Liver (tissue), 9 donors: Measurements from ENCODE around the gene C11orf21. TPM values are rescaled to one million over a fixed set of nuclear protein-coding genes. Genes with fewer than 3 reads are reported as not detected.

Source experiments
- DNase-seq: peaks from one replicate; pipeline ENCODE4 v3.0.0-alpha.2; 2017; ENCODE audit warnings: low spot score
- H3K27ac ChIP-seq, 2 donors: one replicate each; pipeline ENCODE4 v1.7.0; 2013; ENCODE audit warnings: inconsistent platforms in 2 of 2, low read length in 2 of 2, control low read depth in 1 of 2, low read depth in 1 of 2, mild to moderate bottlenecking in 1 of 2
- H3K27me3 ChIP-seq, 4 donors: one replicate each; pipeline versions ENCODE4 v1.6.1 to v1.7.0; 2013; ENCODE audit warnings: low read length in 3 of 4, inconsistent platforms in 1 of 4, mild to moderate bottlenecking in 1 of 4, moderate library complexity in 1 of 4; ENCODE audit not compliant: control insufficient read depth in 4 of 4, insufficient read depth in 4 of 4
- H3K36me3 ChIP-seq, 4 donors: one replicate each; pipeline versions ENCODE4 v1.6.1 to v1.7.0; 2013; ENCODE audit warnings: low read length in 3 of 4, mild to moderate bottlenecking in 3 of 4, low read depth in 1 of 4, moderate library complexity in 1 of 4; ENCODE audit not compliant: control insufficient read depth in 4 of 4, insufficient read depth in 3 of 4
- H3K4me1 ChIP-seq, 4 donors: one replicate each; pipeline versions ENCODE4 v1.6.1 to v1.7.0; 2013; ENCODE audit warnings: low read length in 3 of 4, mild to moderate bottlenecking in 3 of 4, moderate library complexity in 1 of 4; ENCODE audit not compliant: control insufficient read depth in 4 of 4, insufficient read depth in 4 of 4
- H3K4me3 ChIP-seq, 3 donors: one replicate each; pipeline versions ENCODE4 v1.6.1 to v1.7.0; 2013; ENCODE audit warnings: low read length in 3 of 3, control low read depth in 1 of 3, low read depth in 1 of 3, mild to moderate bottlenecking in 1 of 3
- H3K9ac ChIP-seq, 2 donors: one replicate each; pipeline ENCODE4 v1.7.0; 2013; ENCODE audit warnings: low read length in 2 of 2, mild to moderate bottlenecking in 2 of 2, moderate library complexity in 2 of 2, control low read depth in 1 of 2, low read depth in 1 of 2
- H3K9me3 ChIP-seq, 4 donors: one replicate each; pipeline versions ENCODE4 v1.6.1 to v1.7.0; 2013; ENCODE audit warnings: low read length in 3 of 4; ENCODE audit not compliant: control insufficient read depth in 4 of 4
- CTCF ChIP-seq: fragments of 150-350 bp; IDR thresholded peaks from 2 replicates; pipeline ENCODE4 v1.5.1; 2017; ENCODE audit warnings: improper control_type of control experiment, low read depth, low read length; ENCODE audit not compliant: missing input control
- EGR1 ChIP-seq, 2 donors: IDR thresholded peaks; 2 replicates each; pipeline ENCODE4 v1.6.1; 2016 to 2018; ENCODE audit warnings: antibody characterized with exemption in 2 of 2, low read depth in 2 of 2
- FOXA1 ChIP-seq: IDR thresholded peaks from 2 replicates; pipeline ENCODE4 v1.6.1; 2016; ENCODE audit warnings: antibody characterized with exemption
- FOXA2 ChIP-seq: IDR thresholded peaks from 2 replicates; pipeline ENCODE4 v1.6.1; 2016; ENCODE audit warnings: antibody characterized with exemption
- HNF4G ChIP-seq: IDR thresholded peaks from 2 replicates; pipeline ENCODE4 v1.6.1; 2016; ENCODE audit warnings: antibody characterized with exemption
- JUND ChIP-seq, 2 donors: IDR thresholded peaks; 2 replicates each; pipeline ENCODE4 v1.6.1; 2016; ENCODE audit warnings: antibody characterized with exemption in 2 of 2
- NR2F2 ChIP-seq: IDR thresholded peaks from 2 replicates; pipeline ENCODE4 v1.6.1; 2016; ENCODE audit warnings: antibody characterized with exemption
- RXRA ChIP-seq, 2 donors: IDR thresholded peaks; 2 replicates each; pipeline ENCODE4 v1.6.1; 2017 to 2018; ENCODE audit warnings: antibody characterized with exemption in 2 of 2, mild to moderate bottlenecking in 1 of 2
- SP1 ChIP-seq: IDR thresholded peaks from 2 replicates; pipeline ENCODE4 v1.6.1; 2018; ENCODE audit warnings: antibody characterized with exemption, mild to moderate bottlenecking
- TAF1 ChIP-seq: conservative IDR thresholded peaks from 2 replicates; pipeline ENCODE4 v1.6.1; 2016; ENCODE audit warnings: antibody characterized with exemption, mild to moderate bottlenecking
- WGBS: extraction: QIAGEN DNeasy Blood & Tissue Kit; methylation state at CpG from one replicate; pipeline ENCODE4 v1.1.7; 2013; 5-methylcytosine and 5-hydroxymethylcytosine counted together
- polyA plus RNA-seq, 2 donors: library from polyadenylated mRNA; stranded (reverse) in 1 of 2; unstranded in 1 of 2; fragments of 200-250 nt in 1 of 2; fragments of >200 nt in 1 of 2; fragmentation: Nextera tagmentation in 1 of 2; extraction: Ambion mirVana in 1 of 2; gene quantifications; one replicate each; pipeline versions ENCODE4 v1.2.1 to v1.2.3, GENCODE V29; 2013 to 2015
- total RNA-seq, 2 donors: library from RNA; depleted of rRNA; stranded (reverse); fragments of >200 nt; gene quantifications; one replicate each; pipeline ENCODE4 v1.2.3, GENCODE V29; 2014
- TF ChIP-seq, protein P1 (sequence below): IDR thresholded peaks from 2 replicates; pipeline ENCODE4 v1.6.1; 2016; ENCODE audit warnings: antibody characterized with exemption
- donor health status: healthy.
- donor health status: healthy.
- donor health status: healthy.
- donor health status: healthy.
- donor health status: healthy.

C11orf21 gene
- total and polyA plus RNA-seq, 4 donors, result 0.14 to 16.2 (median 0.44) TPM

DNA sequence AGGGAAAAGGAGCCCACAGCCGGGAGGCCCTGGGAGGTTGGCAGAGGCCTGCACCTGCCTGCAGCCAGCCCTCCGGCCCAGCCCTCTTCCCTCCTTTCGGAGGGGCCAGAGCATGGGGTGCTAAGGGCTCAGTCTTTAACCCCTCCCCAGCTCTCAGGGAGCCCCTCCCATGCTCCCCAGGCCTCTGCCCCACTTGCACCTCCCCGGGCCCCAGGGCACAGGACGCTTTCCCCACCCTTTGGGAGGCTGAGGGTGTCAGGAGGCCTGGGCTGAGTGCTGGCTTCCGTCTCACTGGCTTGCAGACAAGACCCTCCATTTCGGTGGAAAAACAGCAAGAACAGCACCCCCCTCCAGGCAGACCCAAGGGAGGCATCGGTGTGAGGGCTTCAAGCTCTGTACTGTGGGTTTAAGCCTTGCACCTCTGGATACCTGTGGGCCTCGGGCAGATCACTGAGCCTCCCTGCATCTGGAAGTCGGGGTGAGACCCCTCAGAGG lies 38.6 kb downstream of the C11orf21 start:
- Histone ChIP-seq H3K4me3 (no peak overlapping the region), H3K4me1 (peaks cover 0 to 2% (median 0%) of the 10 kb centered on the region in 4 donors), H3K36me3 (no peaks in the 10 kb centered on the region), H3K9ac (no peak overlapping the region), H3K27ac (no peak overlapping the region), H3K9me3 (no peaks in the 10 kb centered on the region), H3K27me3 (no peaks in the 10 kb centered on the region)
- 83% methylated on average over 10 of the region's 10 CpGs for WGBS
- no peak for DNase-seq
- TF ChIP-seq RXRA (IDR thresholded peaks at IDR 0.05), result no peak
- no peak for TF ChIP-seq SP1
- no peak for TF ChIP-seq CTCF
- no peak for TF ChIP-seq FOXA1
- no peak for TF ChIP-seq FOXA2

DNA sequence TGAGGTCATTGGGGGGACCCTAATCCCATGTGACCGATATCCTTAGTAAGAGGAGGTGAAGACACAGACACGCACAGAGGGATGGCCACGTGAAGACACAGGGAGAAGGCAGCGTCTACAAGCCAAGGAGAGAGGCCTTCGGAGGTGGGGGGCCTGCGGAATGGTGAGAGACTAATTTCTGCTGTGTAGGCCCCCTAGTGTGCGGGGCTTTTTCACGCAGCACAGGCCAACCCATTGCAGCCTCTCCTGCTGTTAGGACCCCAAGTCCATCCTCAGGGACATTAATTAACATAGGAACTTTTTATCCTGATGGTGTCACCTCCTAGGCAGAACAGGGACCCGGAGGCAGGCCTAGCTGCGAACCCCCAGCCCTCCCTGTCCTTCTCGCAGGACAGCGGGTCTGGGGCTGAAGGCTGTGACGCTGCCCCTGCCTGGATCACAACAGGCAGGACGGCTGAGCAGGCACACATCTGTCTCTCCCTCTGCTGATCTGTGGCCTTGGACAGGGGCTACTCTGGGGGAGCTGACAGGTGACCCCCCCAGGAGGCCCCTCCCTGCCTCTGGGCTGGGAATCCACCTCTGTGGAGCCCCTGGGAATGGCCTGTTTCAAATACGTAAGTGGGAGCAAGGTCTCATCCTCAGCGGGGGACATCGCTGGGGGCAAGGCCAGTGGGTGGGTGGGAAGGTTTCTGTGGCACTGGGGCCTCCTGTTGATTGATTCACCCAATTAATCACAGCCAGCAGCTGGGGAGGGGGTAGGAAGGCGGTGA lies 39.2 kb downstream of the C11orf21 start:
- 94% methylated on average over 18 of the region's 18 CpGs for WGBS
- Histone ChIP-seq H3K4me1 (peaks cover 0 to 2% (median 0%) of the 10 kb centered on the region in 4 donors), H3K27ac (no peak overlapping the region), H3K27me3 (no peaks in the 10 kb centered on the region), H3K4me3 (no peak overlapping the region), H3K9me3 (no peaks in the 10 kb centered on the region), H3K36me3 (no peaks in the 10 kb centered on the region), H3K9ac (no peak overlapping the region)
- DNase-seq, result no peak
- no peak for TF ChIP-seq NR2F2
- no peak for TF ChIP-seq HNF4G
- no peak for TF ChIP-seq CTCF
- no peak for TF ChIP-seq FOXA2
- no peak for TF ChIP-seq RXRA (IDR thresholded peaks at IDR 0.05)
- no peak for TF ChIP-seq EGR1 (IDR thresholded peaks at IDR 0.05; ENCODE audit: low read depth in 2 of 2)
- no peak for TF ChIP-seq SP1
- no peak for TF ChIP-seq TAF1
- no peak for TF ChIP-seq JUND (IDR thresholded peaks at IDR 0.05)
- TF ChIP-seq, protein P1, sequence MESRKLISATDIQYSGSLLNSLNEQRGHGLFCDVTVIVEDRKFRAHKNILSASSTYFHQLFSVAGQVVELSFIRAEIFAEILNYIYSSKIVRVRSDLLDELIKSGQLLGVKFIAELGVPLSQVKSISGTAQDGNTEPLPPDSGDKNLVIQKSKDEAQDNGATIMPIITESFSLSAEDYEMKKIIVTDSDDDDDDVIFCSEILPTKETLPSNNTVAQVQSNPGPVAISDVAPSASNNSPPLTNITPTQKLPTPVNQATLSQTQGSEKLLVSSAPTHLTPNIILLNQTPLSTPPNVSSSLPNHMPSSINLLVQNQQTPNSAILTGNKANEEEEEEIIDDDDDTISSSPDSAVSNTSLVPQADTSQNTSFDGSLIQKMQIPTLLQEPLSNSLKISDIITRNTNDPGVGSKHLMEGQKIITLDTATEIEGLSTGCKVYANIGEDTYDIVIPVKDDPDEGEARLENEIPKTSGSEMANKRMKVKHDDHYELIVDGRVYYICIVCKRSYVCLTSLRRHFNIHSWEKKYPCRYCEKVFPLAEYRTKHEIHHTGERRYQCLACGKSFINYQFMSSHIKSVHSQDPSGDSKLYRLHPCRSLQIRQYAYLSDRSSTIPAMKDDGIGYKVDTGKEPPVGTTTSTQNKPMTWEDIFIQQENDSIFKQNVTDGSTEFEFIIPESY, result no peak
